SKM-1 (cell line): ENCODE results near the gene EP400.
A peak's percentile ranks its signal among the peaks of the same experiment; 100 is the strongest.

Source experiments
- DNase-seq: peaks from one replicate; lab custom pipeline; 2025; ENCODE audit not compliant: unreplicated experiment; lab: John Stamatoyannopoulos, UW

The EP400 gene

GRCh38 chr12:131985510-131985875, 35.8 kb downstream of the EP400 start:
- DNase-seq = peak; percentile 27

GRCh38 chr12:131986361-131986760, 36.6 kb downstream of the EP400 start:
- DNase-seq = no peak

- no peak for DNase-seq
Observed at GRCh38 chr12:131986910-131987309, 37.2 kb downstream of the EP400 start.

- no peak for DNase-seq
Observed at GRCh38 chr12:131987552-131987951, 37.8 kb downstream of the EP400 start.

- no peak for DNase-seq
Observed at GRCh38 chr12:131988054-131988796, 38.5 kb downstream of the EP400 start.

GRCh38 chr12:131989021-131989420, 39.3 kb downstream of the EP400 start:
- DNase-seq = no peak

- no peak for DNase-seq
Observed at GRCh38 chr12:131990066-131990979, 40.6 kb downstream of the EP400 start.

- DNase-seq = no peak
Observed at GRCh38 chr12:131990980-131991305, 41.2 kb downstream of the EP400 start.

- DNase-seq = no peak
Observed at GRCh38 chr12:131991816-131992430, 42.2 kb downstream of the EP400 start.

GRCh38 chr12:131994589-131994988, 44.8 kb downstream of the EP400 start:
- DNase-seq = no peak

- DNase-seq = no peak
Observed at GRCh38 chr12:132000286-132000872, 50.6 kb downstream of the EP400 start.

- no peak for DNase-seq
Observed at GRCh38 chr12:132003846-132004245, 54.1 kb downstream of the EP400 start.

- DNase-seq = no peak
Observed at GRCh38 chr12:132004946-132005345, 55.2 kb downstream of the EP400 start.

GRCh38 chr12:132006056-132006680, 56.4 kb downstream of the EP400 start:
- no peak for DNase-seq

- no peak for DNase-seq
Observed at GRCh38 chr12:132007041-132007440, 57.3 kb downstream of the EP400 start.

- DNase-seq = no peak
Observed at GRCh38 chr12:132009336-132009859, 59.7 kb downstream of the EP400 start.

- no peak for DNase-seq
Observed at GRCh38 chr12:132012919-132013568, 63.3 kb downstream of the EP400 start.

- no peak for DNase-seq
Observed at GRCh38 chr12:132014092-132014914, 64.6 kb downstream of the EP400 start.

GRCh38 chr12:132014915-132015280, 65.2 kb downstream of the EP400 start:
- no peak for DNase-seq
